ENCODE data around the gene ENTPD8.

DNA sequence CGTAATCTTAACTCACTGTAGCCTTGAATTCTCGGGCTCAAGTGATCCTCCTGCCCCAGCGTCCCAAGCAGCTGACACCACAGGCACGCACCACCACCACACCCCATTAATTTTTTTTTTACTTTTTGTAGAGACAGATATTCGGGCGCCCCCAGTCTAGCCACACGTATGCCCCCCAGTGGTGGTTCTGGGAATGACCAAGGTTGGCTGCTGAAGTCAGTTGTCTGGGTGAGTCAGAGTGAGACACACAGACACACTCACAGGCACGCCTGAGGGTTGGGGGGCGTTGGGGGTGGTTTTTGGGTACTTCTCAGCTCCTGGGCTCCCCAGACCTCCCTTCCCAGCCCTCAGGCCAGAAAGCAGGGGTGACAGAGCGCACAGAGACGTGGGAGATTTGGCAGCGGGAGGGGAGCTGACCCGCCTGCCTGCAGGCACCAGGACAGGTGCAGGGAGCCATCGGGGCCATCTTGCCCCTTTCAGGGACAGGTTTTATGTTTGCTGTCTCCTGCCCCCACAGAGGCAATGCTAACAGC lies 4.2 kb upstream of the ENTPD8 start:
- TF ChIP-seq, protein P1, sequence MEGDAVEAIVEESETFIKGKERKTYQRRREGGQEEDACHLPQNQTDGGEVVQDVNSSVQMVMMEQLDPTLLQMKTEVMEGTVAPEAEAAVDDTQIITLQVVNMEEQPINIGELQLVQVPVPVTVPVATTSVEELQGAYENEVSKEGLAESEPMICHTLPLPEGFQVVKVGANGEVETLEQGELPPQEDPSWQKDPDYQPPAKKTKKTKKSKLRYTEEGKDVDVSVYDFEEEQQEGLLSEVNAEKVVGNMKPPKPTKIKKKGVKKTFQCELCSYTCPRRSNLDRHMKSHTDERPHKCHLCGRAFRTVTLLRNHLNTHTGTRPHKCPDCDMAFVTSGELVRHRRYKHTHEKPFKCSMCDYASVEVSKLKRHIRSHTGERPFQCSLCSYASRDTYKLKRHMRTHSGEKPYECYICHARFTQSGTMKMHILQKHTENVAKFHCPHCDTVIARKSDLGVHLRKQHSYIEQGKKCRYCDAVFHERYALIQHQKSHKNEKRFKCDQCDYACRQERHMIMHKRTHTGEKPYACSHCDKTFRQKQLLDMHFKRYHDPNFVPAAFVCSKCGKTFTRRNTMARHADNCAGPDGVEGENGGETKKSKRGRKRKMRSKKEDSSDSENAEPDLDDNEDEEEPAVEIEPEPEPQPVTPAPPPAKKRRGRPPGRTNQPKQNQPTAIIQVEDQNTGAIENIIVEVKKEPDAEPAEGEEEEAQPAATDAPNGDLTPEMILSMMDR (conservative IDR thresholded peaks at IDR 0.05; ENCODE audit: low read depth, low read length), result peak; percentile 86
- TF ChIP-seq POLR2A (IDR thresholded peaks at IDR 0.05; ENCODE audit: low read depth, low read length) (no peak), MXI1 (IDR thresholded peaks at IDR 0.05; ENCODE audit: borderline replicate concordance, low read depth, low read length) (no peak), RFX5 (IDR thresholded peaks at IDR 0.05; ENCODE audit: low read depth, low read length) (no peak), SMC3 (IDR thresholded peaks at IDR 0.05; ENCODE audit: low read depth, low read length) (peak; percentile 60), MAZ (IDR thresholded peaks at IDR 0.05; ENCODE audit: borderline replicate concordance, low read depth, low read length) (peak; percentile 64), MAFK (IDR thresholded peaks at IDR 0.05; ENCODE audit: low read depth, low read length) (no peak), RCOR1 (IDR thresholded peaks at IDR 0.05; ENCODE audit: insufficient replicate concordance, low read length) (no peak)
- TF ChIP-seq, protein P2, sequence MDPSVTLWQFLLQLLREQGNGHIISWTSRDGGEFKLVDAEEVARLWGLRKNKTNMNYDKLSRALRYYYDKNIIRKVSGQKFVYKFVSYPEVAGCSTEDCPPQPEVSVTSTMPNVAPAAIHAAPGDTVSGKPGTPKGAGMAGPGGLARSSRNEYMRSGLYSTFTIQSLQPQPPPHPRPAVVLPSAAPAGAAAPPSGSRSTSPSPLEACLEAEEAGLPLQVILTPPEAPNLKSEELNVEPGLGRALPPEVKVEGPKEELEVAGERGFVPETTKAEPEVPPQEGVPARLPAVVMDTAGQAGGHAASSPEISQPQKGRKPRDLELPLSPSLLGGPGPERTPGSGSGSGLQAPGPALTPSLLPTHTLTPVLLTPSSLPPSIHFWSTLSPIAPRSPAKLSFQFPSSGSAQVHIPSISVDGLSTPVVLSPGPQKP (IDR thresholded peaks at IDR 0.05; ENCODE audit: borderline replicate concordance, low read depth, low read length), result no peak
- TF ChIP-seq, protein P3, sequence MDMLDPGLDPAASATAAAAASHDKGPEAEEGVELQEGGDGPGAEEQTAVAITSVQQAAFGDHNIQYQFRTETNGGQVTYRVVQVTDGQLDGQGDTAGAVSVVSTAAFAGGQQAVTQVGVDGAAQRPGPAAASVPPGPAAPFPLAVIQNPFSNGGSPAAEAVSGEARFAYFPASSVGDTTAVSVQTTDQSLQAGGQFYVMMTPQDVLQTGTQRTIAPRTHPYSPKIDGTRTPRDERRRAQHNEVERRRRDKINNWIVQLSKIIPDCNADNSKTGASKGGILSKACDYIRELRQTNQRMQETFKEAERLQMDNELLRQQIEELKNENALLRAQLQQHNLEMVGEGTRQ (IDR thresholded peaks at IDR 0.05; ENCODE audit: low read depth, low read length), result no peak

Measured in IMR-90 (cell line).